Transverse colon (tissue), 1 donor: ENCODE data around the gene DROSHA.

Source experiments
- EP300 ChIP-seq: sonication (generic); formaldehyde crosslinking; IDR thresholded peaks from one replicate; pipeline ENCODE4 v1.6.1; 2017; ENCODE audit warnings: antibody characterized with exemption, low read depth
- POLR2A ChIP-seq: fragments of 450-650 bp; IDR thresholded peaks from one replicate; pipeline ENCODE4 v1.6.1; 2016; ENCODE audit warnings: antibody characterized with exemption, mild to moderate bottlenecking, moderate library complexity

DNA sequence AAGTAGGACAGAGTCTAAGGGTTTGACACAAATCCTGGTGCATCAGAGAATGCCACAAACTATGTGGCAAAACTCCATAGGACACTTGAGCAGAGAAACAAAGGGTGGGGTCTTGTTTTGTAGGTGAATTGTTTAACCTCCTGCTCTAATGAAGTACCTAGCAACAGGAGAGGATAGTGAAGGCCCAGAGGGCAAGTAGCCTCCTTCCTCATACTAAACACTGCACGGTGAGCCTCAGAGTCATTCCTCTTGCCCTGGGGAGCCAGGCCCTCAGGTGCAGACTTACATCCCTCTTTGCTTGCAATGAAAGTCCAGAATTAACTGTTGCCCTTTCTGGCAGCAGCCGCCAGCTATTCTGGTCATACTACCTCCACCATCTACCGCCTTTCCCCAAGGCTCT lies 166.1 kb downstream of the DROSHA start:
- TF ChIP-seq EP300: no peak
- no peak for TF ChIP-seq POLR2A
